CD4-positive, alpha-beta T cell treated with Interleukin-10 for 1 hour (primary cell): ENCODE measurements around the gene C2CD4B.
A peak's percentile ranks its signal among the peaks of the same experiment; 100 is the strongest.

Experiments used
- DNase-seq: peaks from one replicate; pipeline ENCODE4 v3.0.0-alpha.2; 2020

C2CD4B gene

GRCh38 chr15:62165104-62165792 lies at the start of gene C2CD4B:
TSS of gene C2CD4B (minus strand) at chr15:62165285. CDS start at chr15:62164984, 301 bp downstream.
- no peak for DNase-seq

GRCh38 chr15:62212741-62213140 lies 47.7 kb upstream of the C2CD4B start:
- peak; percentile 29 for DNase-seq

DNA sequence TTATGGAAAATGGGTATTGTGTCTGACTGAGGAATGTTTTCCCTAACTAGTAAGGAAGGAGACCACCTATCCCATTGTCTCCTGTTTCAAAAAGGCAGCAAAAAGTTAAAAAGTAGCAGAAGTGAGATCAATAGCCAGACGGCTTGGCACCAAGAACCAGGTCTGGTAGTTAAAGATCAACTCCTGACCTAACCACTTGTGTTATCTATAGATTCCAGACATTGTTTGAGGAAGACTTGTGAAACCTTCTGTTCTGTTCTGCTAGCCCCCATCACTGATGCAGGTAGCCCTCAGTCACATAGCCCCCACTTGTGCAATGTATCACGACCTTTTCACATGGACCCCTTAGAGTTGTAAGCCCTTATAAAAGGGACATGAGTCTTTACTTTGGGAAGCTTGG lies 46.3 kb upstream of the C2CD4B start:
- DNase-seq, result no peak

- DNase-seq, result no peak
These were observed 44.7 kb upstream of the C2CD4B start for GRCh38 chr15:62209821-62210220.

DNA sequence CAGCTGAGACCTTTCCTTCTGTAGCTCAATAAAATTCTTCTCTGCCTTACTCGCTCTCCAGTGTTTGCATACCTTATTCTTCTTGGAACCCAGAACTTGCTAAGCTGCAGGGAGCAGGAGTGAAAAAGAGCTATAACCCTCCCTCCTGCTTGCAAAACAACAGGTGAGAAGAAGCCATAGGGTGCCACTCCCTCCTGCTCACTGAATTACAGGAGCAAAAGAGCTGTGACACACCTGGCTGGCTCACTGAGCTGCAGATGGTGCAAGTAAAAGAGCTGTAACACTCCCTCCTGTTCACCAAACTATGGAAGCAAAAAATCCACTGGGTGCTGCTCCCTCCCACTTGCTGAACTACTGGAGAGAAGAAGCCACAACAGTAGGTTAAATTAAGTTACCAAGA lies 44.2 kb upstream of the C2CD4B start:
- no peak for DNase-seq

- no peak for DNase-seq
These were observed 43.8 kb upstream of the C2CD4B start for GRCh38 chr15:62208884-62209283.

DNA sequence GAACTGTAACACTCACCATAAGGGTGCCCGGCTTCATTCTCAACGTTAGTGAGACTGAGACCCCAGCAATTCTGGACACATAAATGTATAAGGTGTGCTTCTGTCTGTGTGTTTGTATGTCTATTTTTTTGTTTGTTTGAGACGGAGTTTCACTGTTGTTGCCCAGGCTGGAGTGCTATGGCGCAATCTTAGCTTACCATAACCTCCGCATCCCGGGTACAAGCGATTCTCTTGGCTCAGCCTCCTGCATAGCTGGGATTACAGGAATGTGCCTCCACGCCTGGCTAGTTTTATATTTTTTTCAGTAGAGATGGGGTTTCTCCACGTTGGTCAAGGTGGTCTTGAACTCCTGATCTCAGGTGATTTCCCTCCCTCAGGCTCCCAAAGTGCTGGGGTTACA lies 43.3 kb upstream of the C2CD4B start:
- DNase-seq, result no peak

DNA sequence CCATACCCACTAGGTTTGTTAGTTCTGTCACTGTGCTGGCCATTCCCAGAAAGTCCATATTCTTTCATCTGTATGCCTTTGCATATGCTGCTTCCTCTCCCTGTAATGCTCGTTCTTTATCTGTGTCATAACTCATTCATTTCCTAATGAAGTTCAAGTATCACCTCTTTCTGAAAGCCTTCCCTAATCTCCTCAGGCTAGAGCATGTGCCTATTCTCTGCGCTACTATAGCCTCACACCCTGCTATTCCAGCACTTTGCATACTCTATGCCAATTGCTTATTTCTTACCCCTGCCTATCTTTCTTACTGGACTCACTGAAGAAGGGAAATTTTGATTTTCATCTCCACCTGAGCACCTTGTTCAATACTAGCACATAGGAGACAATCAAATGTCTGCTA lies 25.6 kb upstream of the C2CD4B start:
- DNase-seq, result no peak

- DNase-seq, result no peak
These were observed 25.2 kb upstream of the C2CD4B start for GRCh38 chr15:62190274-62190673.

DNA sequence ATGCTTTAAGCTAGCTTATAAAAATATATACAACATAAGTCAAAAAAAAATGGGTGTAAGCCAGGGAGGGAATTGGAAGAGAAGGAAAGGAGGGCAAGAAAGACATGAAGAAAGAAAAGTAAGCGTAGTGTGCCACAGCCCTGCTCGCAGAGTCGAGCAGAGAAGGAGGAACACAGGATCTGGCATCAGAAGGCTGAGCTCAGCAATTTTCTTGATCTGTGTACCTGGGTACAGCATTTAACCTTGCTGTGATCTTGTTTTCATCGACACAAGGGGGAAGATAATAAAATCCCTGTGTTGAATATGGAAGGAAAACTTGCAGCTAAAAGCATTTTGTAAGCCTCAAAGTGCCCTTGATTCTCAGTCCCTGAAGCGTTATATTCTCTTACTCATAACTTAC lies 23.7 kb upstream of the C2CD4B start:
- DNase-seq, result no peak

- DNase-seq, result no peak
These were observed 22.8 kb upstream of the C2CD4B start for GRCh38 chr15:62187910-62188309.

GRCh38 chr15:62187425-62187824 lies 22.3 kb upstream of the C2CD4B start:
- no peak for DNase-seq

DNA sequence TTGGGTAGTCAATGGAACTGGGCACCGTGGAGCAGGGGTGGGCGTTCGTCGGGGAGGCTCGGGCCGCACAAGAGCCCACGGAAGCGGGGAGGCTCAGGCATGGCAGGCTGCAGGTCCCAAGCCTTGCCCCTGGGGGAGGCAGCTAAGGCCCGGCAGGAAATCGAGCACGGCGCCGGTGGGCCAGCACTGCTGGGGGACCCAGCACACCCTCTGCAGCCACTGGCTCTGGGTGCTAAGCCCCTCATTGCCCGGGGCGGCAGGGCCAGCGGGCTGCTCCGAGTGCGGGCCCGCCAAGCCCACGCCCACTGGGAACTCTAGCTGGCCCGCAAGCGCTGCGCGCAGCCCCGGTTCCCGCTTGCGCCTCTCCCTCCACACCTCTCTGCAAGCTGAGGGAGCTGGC lies 21.5 kb upstream of the C2CD4B start:
- no peak for DNase-seq

DNA sequence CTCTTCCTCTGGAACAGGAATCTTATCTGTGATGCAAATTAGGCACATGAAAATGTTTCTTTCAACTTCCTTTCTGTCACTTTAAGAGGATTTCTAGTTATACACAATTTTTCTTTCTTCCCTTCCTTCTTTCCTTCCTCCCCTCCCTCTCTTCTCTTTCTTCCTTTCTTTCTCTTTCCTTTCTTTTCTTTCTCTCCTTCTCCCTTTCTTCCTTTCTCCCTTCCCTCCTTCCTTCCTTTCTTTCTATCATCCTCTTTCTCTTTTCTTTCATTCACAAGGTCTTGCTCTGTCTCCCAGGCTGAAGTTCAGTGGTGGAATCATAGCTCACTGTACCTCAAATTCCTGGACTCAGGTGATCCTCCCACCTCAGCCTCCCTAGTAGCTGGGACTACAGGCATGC lies 18.0 kb upstream of the C2CD4B start:
- no peak for DNase-seq

GRCh38 chr15:62173215-62173614 lies 8.1 kb upstream of the C2CD4B start:
- DNase-seq, result no peak

DNA sequence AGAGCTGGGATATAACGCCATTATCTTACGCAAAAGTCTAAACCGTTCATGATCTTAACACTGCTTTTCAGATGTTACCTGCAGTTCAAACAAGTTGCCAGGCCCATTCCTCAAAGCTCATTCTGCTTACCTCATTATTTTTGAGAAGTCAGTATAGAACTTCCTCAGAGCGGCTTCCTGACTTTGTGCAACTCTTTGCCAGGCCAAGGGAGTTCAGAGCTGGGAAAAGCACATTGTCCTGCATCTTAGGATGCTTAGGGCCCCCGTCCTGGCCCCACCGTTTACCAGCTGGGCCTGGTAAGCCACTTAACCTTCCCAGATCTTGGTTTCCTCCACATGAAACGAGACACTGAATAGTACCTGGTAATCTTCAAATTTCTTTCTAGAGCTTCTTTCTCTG lies 6.8 kb upstream of the C2CD4B start:
- no peak for DNase-seq

GRCh38 chr15:62165793-62166375 lies 799 bp upstream of the C2CD4B start:
- DNase-seq, result no peak

GRCh38 chr15:62164396-62165103 lies 535 bp downstream of the C2CD4B start:
- no peak for DNase-seq

- DNase-seq, result no peak
These were observed 1.1 kb downstream of the C2CD4B start for GRCh38 chr15:62164014-62164395.

DNA sequence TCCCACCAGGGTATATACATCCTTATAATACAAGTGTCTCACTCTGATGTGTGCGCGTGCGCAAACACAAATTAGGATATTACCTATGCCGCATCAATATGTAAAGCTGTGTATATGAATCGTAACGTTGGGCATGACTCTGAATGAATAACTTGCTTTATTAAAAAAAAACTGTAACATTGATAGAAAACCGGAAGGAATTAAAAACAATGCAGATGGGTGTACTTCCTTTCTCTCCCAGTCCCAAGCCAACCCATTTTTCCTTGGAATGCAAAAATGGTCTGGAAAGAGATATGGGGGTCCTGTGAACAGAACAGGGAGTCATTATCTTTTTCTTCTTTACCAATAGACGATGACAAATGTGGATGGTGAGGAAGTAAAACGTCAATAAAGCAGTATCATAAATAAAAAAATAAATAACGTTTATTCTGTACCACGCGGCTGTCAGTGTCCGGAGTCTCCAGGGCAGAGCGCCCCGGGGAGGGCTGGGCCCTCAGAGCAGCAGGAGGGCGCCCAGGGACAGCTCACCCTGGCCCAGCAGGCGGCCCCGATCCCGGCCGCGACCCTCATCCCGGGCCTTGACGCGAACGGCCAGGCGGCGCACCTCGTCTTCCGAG lies 1.6 kb downstream of the C2CD4B start:
- no peak for DNase-seq

- no peak for DNase-seq
These were observed 11.9 kb downstream of the C2CD4B start for GRCh38 chr15:62153228-62153627.

DNA sequence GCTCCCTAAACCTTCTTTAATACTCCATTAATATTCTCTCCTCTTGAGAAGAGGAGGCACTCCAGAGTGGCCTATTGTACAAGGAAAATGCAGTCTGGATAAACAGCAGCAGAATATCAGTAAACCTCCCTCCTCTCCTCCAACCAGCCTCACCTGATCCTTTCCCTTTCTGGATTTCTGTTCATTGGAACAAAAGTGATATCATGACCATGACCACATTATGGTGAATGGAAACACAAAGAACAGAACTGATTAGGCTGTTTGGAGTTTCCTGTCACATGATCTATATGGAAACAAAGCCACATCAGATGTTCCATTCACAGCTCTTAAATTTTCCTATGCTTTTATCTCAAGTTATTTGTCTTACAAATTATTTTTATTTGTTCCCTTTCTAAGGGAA lies 14.6 kb downstream of the C2CD4B start:
- no peak for DNase-seq

- no peak for DNase-seq
These were observed 15.4 kb downstream of the C2CD4B start for GRCh38 chr15:62149729-62150128.

- no peak for DNase-seq
These were observed 17.5 kb downstream of the C2CD4B start for GRCh38 chr15:62147551-62147950.
